GM06990 (cell line): ENCODE results near the gene BCL2L13.
"Not testable (repeated sequence)": the region's sequence is repeated elsewhere in the genome, so short reads cannot be mapped to it uniquely, and the experiment has no call there.

Source experiments
- DNase-seq: peaks from one replicate; pipeline ENCODE4 v3.0.0-alpha.2; 2011; ENCODE audit not compliant: insufficient read length; ENCODE audit errors: extremely low read depth
- H3K27me3 ChIP-seq: replicated peaks from 2 replicates; pipeline ENCODE4 v1.6.0; 2011; ENCODE audit warnings: low read length; ENCODE audit not compliant: control insufficient read depth, insufficient read depth
- H3K36me3 ChIP-seq: 2 replicates; pipeline ENCODE4 v1.5.1; 2011; ENCODE audit warnings: low read length; ENCODE audit not compliant: control insufficient read depth, insufficient read depth
- H3K4me3 ChIP-seq: replicated peaks from 2 replicates; pipeline ENCODE4 v1.5.1; 2011; ENCODE audit warnings: low read depth, mild to moderate bottlenecking, control low read depth, low read length
- CTCF ChIP-seq: IDR thresholded peaks from 2 replicates; pipeline ENCODE4 v1.5.1; 2011; ENCODE audit warnings: low read length, control low read depth, mild to moderate bottlenecking, inconsistent platforms; ENCODE audit not compliant: insufficient read depth, poor library complexity, severe bottlenecking

BCL2L13 gene

GRCh38 chr22:17764036-17764435 lies 125.5 kb downstream of the BCL2L13 start:
- Histone ChIP-seq H3K4me3 (no peak overlapping the region), H3K27me3 (no peaks in the 10 kb centered on the region), H3K36me3 (no peaks in the 10 kb centered on the region; the same call in none of the 2 replicates)
- no peak for DNase-seq
- TF ChIP-seq CTCF = no peak

GRCh38 chr22:17764852-17765251 lies 126.3 kb downstream of the BCL2L13 start:
- not testable (repeated sequence) for DNase-seq, H3K36me3 ChIP-seq, H3K4me3 ChIP-seq, H3K27me3 ChIP-seq

- peak; percentile 57 for DNase-seq
- H3K4me3 ChIP-seq = peak overlapping the region; percentile 10; the same call in 1 of the 2 replicates
- peaks cover 1% of the 10 kb centered on the region for H3K36me3 ChIP-seq
- no peak for TF ChIP-seq CTCF
- H3K27me3 ChIP-seq = no peaks in the 10 kb centered on the region
Measured at GRCh38 chr22:17767233-17768065, 128.9 kb downstream of the BCL2L13 start.

- Histone ChIP-seq H3K36me3 (peaks cover 1% of the 10 kb centered on the region), H3K27me3 (no peaks in the 10 kb centered on the region)
- no peak for TF ChIP-seq CTCF
Measured at GRCh38 chr22:17769013-17769715, 130.6 kb downstream of the BCL2L13 start.

GRCh38 chr22:17769716-17770082 lies 131.1 kb downstream of the BCL2L13 start:
- H3K36me3 ChIP-seq = peaks cover 1% of the 10 kb centered on the region
- H3K27me3 ChIP-seq = no peaks in the 10 kb centered on the region
- no peak for DNase-seq
- TF ChIP-seq CTCF = no peak
- H3K4me3 ChIP-seq = no peak overlapping the region

More at GRCh38 chr22:17769013-17769715, 130.6 kb downstream of the BCL2L13 start:
- no peak overlapping the region for H3K4me3 ChIP-seq
- DNase-seq = no peak
